ENCODE results near the gene PTPRT.

PTPRT gene

DNA sequence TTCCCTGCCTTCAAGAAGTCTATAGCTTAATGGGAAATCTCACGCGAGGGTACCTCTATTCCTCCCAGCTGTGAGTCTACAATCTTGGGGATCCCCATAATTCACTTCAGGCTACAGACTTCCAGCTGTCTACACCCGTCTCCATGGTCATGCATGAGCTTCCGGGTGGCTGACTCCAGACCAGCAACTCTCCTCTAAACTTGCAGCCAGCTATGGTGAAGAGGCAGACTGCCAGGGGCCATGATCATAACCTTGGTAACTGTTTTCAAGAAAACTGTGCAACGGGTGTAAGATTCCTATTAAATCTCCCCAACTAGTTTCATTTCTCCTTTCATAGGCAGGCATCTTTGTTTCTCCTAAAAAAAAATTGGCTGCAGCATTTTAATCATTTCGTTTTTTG is 1037.1 kb downstream of the PTPRT start:
- no peak for DNase-seq (ENCODE audit: low read depth in 2 of 3, low spot score in 1 of 3)

DNA sequence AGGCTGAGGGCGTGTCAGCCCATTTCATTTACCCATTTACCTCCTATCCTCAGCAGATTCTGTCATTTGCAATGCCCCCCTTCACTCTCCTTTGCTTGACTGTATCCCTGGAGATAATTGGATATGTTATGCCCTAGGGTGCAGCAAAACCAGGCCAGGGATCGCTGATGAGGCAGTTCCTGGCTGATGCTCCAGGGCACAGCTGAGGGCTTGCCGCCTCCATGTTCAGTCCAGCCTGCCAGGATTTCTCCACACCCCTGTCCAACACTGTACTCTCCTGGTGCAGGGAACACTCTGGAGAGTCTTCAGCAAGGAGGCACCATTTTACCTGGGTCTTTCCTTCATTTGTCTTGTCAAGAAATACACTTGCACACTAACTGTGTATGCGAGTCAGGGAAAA is 1039.5 kb downstream of the PTPRT start:
- DNase-seq (ENCODE audit: low read depth in 2 of 3, low spot score in 1 of 3), result no peak

DNA sequence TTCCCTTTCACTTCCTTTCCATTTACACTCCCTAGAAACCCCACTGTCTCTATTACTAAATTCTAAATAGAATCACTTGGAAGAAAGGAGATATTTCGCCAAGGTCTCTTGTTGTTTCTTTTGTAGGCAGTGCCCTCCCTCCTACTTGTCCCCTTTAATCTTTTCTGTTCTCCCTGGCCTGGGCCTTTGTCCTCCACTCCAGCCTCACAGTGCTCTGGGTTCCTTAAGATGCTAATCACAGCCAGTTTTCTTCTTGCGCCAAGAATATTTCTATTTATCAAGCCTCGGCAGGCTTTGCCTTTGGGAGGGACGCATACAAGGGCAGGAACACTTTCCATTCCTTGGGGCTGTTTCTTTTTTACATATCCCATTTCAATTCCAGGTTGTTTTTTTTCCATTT is 1051.0 kb downstream of the PTPRT start:
- no peak for DNase-seq (ENCODE audit: low read depth in 2 of 3, low spot score in 1 of 3)

DNA sequence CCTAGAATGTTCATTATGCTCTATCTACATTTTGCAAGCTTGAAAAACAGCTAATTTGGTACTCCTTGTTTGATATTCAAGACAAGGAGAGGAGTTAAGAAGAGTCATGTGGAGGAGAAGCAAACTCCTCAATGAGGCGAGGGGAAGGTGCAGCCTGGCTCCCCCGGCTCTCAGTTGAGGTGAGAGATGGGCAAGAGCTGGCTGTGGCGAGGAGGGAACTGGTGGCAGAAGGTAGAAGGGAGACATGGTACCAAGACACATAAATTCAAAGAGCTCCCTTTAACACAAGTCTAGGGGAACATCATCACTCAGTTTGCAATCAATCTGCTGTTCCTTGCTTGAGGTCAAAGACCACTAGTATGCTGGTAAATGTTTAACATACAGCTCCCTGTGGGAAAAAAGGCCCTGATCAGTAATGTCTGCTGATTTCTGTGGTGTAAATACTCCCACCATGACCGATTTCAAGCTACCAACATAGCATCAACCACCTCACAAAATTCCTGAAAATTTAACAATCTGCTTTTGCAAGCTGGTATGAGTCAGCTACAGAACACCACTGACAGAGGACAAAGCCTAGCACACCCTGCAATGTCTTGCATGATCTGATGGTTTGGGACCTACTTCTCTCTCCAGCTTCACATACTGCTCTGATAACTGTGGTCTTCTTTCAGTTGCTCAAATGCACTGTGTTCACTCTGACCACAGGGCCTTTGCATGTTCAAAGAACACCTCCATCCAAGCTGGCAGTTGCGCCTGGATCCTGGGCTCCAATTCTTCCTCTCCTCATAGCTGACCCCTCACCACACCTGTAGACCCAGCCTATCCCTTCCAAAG is 1055.2 kb downstream of the PTPRT start:
- DNase-seq (ENCODE audit: low read depth in 2 of 3, low spot score in 1 of 3), result no peak

DNA sequence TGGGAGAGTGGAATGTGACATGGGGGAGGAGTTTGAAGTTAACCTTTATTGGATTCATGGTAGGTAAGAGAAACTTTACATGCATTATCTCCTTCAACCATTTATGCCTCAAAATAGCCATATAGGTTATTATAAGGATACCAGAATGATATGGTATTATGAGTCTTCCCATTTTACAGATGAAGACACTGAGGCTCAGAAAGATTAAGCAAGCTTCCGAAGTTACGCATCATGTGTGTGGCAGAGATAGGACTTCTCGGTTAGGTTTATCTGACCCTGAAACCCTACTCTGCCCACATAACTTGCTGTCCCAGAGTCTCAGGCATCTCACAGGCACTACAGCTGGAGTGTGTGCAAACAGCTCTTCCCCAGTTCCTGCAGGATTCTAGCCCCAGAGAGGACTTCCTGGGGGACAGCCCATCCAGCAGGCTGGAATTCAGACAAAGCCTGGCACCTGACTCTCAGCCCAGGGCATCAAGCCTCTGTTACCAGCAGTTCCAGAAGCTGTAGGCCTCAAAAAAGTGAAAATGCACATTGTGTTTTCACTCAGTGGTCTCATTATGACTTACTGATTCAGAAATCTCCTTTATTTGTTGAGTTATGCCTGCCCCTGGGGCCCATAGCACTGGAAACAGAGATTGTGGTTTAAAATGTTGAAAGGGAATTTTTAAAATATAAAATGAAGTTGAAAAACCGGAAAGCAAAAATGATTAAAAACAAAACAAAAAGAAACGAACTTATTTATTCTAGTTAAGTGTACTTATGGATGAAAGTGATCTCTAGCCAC is 1058.7 kb downstream of the PTPRT start:
- no peak for DNase-seq (ENCODE audit: low read depth in 2 of 3, low spot score in 1 of 3)

DNA sequence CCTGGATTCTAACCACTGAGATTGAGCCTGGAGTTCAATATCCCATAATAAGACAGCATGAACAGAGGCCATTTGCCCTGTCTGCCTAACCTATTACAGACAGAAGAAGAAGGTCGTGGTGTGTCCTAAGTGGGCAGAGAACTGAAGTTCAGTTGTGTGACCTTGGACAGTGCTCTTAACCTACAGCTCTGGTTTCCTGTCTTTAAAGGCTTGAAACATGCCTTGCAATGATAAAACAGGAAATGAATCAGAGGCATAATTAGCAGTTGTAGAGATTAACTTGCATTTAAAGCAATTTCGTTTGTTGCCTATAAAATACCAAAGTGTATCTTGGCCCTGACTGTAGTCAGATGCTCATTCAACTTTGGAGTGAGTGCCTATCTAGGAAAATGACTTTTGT is 1064.3 kb downstream of the PTPRT start:
- DNase-seq (ENCODE audit: low read depth in 2 of 3, low spot score in 1 of 3), result no peak

DNA sequence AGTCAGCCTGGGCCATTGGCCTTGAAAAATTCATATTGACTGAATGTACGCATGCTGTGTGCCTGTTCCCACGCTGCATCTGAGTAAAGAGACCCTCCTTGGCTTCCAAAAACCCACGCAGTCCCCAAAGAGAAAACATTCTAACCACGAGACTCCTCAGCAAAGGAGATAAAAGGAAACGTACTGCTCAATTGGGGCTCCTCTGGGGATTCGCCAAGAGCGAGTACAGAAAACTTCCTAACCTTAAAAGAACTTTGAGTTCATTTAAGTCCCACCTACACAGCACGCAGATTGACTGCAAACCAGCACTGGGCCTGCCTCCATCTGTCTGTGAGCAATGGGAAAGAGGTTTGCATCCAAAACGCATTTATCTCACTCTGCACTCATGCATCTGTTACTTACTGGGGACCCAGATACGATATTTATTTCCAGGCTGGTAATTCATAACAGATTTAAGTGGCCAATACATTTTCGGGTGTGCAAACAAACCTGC is 1065.7 kb downstream of the PTPRT start:
- no peak for DNase-seq (ENCODE audit: low read depth in 2 of 3, low spot score in 1 of 3)

DNA sequence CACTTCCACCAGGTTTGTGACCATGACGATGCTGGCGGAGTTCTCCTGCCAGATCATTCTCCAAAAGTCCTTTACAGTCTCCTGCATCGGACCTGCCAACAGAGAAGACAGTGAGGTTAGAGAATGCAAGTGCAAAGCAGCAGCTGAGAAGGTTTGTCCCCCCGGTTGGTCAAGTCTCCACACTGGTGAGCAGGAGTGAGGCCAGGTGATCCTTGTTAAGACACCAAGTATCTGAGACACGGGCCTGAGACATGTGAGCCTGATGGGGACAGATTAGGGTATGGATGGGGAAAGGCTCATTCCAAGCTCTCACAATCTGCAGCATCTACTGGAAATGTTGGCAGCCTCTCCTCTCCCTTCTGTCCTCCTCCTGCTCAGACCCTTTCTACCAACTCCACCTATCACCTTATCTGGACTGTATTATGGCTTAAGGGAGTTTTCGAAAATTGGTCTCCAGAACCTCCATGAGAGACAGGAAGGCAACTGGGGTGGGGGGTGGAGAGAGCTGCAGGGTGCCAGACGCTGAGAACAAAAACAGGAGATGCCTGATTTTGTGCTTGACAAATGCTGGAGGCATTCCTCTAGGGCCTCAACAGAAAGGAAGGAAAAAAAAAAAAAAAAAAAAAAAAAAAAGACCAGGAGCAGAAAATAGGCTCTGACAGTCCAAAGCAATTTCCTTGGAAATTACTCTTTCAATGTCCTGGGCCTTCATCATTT is 1071.1 kb downstream of the PTPRT start:
- DNase-seq (ENCODE audit: low read depth in 2 of 3, low spot score in 1 of 3), result no peak

DNA sequence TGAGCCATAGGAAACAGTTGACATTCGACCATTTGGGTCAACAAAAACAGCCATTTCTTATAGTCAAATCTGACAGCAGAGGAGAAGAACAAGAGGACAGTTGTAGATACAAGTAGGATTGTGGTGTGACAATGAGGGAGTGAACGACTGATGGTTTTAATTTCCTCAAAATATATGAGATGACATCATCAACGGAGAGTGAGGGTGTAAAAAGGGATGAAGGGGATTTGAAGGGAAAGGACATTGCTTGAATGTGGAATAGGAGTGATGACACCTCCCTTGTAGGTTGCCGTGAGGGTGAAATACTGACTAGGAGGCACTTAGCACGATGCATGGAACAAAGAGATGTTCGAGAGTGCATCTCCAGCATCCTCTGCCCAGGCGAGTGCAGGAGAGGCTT is 1071.7 kb downstream of the PTPRT start:
- DNase-seq (ENCODE audit: low read depth in 2 of 3, low spot score in 1 of 3), result no peak

DNA sequence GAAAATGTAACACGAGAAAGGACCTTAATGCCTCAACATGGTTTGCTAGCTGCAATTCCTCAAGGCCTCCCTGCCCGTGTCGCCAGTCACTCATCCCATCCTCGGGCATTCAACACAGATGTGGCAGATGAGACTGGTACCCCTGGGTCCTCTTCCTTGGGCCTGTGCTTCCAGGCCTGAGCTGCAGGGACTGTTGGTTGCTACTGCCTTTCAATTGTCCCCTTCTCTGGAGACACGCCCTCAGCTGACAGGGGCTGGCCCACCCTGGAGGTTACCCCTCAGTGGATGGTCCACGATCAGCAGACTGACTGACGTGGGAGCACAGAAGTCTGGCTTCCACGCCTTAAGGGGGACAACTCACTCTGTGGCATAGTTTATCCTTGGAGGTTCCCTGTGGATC is 1076.5 kb downstream of the PTPRT start:
- no peak for DNase-seq (ENCODE audit: low read depth in 2 of 3, low spot score in 1 of 3)

DNA sequence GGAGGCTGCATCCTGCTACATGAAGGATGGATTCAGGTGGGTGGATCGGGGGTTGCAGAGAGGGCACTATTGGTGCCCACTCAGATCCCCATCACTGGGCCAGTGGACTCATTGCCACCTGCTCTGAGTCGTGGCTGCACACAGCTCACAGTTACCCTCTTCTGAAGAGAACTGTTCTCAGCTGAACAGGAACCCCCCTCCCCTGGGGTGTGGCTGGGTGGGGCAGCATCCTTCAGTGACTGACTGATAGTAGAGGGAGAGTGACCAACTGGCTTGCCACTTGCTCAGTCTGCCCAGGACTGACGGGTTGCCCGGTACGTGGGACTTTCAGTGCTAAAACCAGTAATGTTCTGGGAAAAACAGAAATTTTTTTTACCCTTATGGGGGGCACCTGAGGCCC is 1077.5 kb downstream of the PTPRT start:
- DNase-seq (ENCODE audit: low read depth in 2 of 3, low spot score in 1 of 3), result no peak

DNA sequence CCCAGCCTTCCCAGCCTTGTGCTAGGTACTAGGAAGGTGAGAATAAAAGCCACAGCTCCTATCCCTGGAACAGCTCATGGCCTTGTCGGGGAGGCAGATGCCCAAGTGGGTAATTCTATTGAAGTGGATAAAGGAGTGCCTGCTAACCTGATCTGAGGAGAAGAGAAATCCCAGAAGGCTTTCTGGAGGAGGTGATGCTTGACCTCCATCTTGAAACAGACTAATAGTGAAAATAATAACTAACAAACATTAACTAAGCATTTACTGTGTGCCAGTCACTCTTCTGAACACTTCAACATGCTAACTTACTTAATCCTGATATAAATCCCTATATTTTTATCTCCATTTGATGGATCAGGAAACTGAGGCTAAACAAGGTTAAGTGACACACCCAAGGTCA is 1078.4 kb downstream of the PTPRT start:
- DNase-seq (ENCODE audit: low read depth in 2 of 3, low spot score in 1 of 3), result no peak

DNA sequence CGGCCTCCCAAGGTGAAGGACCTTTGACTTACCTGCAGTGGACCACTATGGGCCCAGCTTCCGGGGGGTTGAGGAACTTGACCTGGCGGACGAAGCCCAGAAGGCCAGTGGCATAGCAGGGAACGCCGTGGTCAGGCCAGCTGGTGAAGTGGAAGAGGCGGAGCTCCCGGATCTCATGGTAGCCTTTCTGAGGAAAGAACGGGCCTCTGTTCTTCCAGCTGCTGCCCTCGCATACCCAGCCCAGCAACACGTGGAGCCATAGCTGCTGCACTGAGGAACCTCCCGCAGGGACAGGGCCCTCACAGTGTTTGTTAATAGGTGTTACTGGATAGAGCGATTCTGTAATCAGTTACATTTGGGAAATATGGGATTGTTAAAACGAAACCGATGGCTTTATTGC is 1079.4 kb downstream of the PTPRT start:
- no peak for DNase-seq (ENCODE audit: low read depth in 2 of 3, low spot score in 1 of 3)

DNA sequence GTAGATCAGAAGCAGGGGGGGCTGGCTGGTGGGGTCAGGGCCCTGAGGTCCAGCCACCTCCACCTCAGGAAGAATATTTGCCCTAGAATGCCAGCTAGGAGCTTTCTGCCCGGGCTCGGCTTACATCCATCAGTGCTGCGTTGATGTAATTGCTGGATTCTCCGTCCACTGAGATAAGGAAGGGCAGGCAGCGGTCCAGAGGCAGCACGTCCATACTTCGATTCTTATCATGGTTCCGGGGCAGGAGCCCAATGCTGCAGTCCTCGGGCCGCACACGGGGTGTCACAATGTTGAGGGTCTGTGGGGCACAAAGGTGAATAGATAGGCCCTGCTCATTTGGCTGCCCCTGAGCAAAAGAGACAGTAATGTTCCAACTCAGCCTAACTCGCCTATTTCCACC is 1087.7 kb downstream of the PTPRT start:
- DNase-seq (ENCODE audit: low read depth in 2 of 3, low spot score in 1 of 3), result no peak

DNA sequence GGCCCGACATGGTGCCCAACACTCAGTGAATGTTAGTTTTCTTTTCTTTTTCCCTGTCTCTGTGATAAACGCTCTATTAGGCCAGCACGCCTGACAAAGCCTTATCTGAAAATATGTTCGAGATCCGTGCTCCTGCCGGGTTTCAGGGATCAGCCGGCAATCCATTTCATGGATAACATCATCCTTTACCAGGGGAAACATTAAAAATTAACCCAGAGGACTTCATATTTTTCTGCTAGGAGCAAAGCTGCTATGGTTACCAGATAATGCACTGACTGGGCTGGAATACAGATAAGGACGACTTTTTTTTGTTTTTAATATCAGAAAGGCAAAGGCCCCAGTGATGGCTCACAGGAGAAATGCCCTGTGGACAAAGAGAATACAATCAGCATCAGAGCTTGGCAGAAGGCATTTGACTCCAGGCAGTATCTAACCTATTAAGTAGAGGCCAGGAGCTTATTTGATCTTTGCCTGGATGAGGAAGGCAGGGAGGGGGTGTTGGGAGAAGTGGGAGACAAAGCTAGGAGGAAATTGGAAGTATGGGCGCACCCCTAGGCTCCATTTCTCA is 1089.5 kb downstream of the PTPRT start:
- DNase-seq (ENCODE audit: low read depth in 2 of 3, low spot score in 1 of 3), result no peak

DNA sequence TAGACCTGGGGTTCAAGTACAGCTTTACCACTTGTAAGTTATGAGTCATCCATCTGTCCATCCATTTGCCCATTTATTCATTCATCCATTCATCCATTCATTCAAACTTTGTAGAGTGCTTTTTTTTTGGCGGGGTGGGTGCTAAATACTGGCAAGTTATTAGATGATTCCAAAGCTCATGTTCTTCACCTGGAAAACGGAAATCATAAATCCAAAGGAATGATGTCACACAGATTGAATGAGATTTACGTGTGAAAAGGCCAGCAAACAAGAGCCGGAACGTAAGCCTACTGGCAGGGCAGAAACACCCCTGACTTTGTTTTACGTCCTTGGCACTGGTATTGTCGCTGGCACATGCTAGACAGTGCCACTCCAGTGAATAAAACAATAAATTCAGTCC is 1090.6 kb downstream of the PTPRT start:
- DNase-seq (ENCODE audit: low read depth in 2 of 3, low spot score in 1 of 3), result no peak

DNA sequence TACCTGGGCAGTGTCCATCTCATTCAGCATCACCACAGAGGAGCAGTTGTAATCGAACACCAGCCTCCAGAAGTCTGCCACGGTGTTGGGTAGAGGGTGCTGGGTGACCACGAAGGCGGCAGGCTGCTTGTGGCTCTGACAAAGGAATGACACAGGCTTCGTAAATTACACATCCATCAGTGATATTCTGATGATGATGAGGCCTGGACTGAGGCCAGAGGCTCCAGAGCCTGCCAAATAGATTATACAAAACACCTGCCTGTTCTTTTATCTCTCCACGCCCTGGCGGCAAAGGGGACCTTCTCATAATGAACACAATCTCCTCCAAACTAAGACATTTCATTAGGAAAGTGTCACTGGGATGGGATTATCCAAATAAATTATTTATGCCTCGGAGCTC is 1091.3 kb downstream of the PTPRT start:
- no peak for DNase-seq (ENCODE audit: low read depth in 2 of 3, low spot score in 1 of 3)

DNA sequence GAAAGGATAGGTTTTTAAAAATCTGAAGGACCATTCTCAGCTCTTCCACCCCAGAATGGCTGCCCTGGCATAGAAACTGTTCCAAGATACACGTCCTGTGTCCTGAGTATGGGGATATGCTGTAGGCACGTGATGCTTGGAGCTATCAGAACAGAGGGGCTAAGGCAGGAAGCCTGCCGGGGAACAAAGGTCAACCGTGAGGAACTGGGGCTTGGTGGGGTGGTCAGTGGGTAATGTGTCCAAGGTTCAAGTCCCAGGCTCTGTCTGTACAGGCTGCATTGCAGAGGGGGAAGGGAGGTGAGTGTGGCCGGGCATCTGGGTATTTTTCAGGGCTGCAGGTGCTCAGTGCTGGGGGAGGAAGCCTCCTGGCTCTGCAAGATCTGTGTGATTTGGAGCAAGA is 1092.0 kb downstream of the PTPRT start:
- DNase-seq (ENCODE audit: low read depth in 2 of 3, low spot score in 1 of 3), result no peak

DNA sequence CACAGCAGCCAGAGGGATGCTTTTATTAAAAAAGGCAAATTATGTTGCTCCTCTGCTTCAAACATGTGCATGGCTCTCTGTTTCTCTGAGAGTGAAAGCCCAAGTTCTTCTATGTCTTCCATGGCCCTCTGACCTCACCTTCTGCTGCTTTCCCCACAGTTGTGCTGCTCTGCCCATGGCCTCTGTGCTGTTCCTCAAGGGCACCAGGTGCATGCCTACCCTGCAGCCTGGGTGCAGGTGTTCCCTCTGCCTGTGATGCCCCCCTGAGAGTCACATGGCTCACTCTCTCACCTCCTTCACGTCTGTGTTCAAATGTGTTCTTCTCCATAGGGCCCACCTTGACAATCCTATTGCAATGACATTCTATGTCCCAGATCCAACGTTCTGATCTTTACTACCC is 1094.5 kb downstream of the PTPRT start:
- no peak for DNase-seq (ENCODE audit: low read depth in 2 of 3, low spot score in 1 of 3)

DNA sequence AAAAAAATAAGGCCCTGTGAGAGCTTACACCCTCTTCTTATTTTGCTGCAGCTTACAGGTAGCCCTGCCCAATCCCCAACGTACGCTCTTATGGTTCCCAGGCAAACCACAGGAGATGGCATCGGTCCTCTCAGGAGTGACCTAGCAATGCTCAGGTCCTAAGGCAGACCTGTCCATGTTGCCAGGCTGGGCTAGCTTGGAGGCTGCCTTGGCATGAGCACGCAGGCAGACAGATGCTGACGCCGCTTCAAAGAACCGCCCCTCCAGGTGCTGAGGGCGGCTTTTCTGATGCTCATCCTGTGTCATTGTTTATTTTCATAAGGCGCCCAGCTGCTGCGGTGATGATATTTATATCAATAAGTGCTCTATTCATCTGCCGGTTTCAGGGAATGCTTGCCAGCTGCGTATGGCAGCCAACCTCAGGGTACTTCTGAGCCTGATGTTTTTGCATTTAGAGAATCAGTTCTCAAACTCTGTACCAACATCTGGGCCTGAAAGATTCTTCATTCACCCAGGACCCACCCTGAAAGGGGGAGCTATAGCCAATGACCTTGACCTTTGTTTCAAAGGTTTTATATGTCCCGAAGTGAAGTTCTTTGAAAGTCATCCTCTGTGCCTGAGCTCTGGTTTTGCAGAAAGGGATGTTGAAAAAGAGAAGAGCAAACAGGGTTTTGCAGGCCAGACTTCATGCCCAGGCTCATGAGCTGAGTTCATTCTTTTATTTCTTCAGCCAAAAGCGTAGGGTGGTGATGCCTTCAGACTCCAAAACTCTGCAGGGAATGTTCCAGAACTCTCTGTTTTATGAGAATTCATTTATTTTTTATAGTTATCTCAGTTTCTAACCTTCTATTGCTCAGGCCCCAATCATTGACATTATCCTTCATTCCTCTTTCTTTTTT is 1095.9 kb downstream of the PTPRT start:
- DNase-seq (ENCODE audit: low read depth in 2 of 3, low spot score in 1 of 3), result no peak

Measured in stimulated activated CD4-positive, alpha-beta T cell treated with anti-CD3 and anti-CD28 coated beads, Interleukin-12 subunit alpha, Interleukin-12 subunit beta, amount 100 ng/mL, for 48 hours (primary cell).